Heart right ventricle (tissue), 16 donors: Measurements from ENCODE around the gene RFTN2. TPM values are rescaled to one million over a fixed set of nuclear protein-coding genes. Genes with fewer than 3 reads are reported as not detected.

Experiments
- ATAC-seq, 8 donors: fragments of 200-7000 bp; cut with Tn5 transposase; one replicate each; pipeline ENCODE4 v1.9.1; 2020; ENCODE audit warnings: mild to moderate bottlenecking in 8 of 8, moderate library complexity in 8 of 8, moderate number of reproducible peaks in 1 of 8
- DNase-seq, 2 donors: peaks; one replicate each; pipeline ENCODE4 v3.0.0-alpha.2; 2020
- H3K27ac ChIP-seq, 10 donors: fragments of 200-600 bp; sonication (generic) in 2 of 10; one replicate each; pipeline versions ENCODE4 v1.5.0 to v1.8.0; 2020 to 2022; ENCODE audit warnings: mild to moderate bottlenecking in 3 of 10
- H3K27me3 ChIP-seq, 7 donors: fragments of 200-600 bp; one replicate each; pipeline ENCODE4 v1.8.0; 2021 to 2022; ENCODE audit warnings: mild to moderate bottlenecking in 2 of 7
- H3K36me3 ChIP-seq, 9 donors: fragments of 200-600 bp; sonication (generic) in 1 of 9; one replicate each; pipeline versions ENCODE4 v1.5.0 to v1.8.0; 2020 to 2022; ENCODE audit warnings: mild to moderate bottlenecking in 2 of 9
- H3K4me1 ChIP-seq, 9 donors: fragments of 200-600 bp; sonication (generic) in 1 of 9; one replicate each; pipeline versions ENCODE4 v1.5.0 to v1.8.0; 2020 to 2022; ENCODE audit warnings: mild to moderate bottlenecking in 4 of 9
- H3K4me3 ChIP-seq, 10 donors: fragments of 200-600 bp; sonication (generic) in 2 of 10; one replicate each; pipeline versions ENCODE4 v1.5.0 to v1.8.0; 2020 to 2022; ENCODE audit warnings: mild to moderate bottlenecking in 7 of 10, moderate library complexity in 2 of 10
- H3K9me3 ChIP-seq, 11 donors: fragments of 200-600 bp in 10 of 11; sonication (generic) in 2 of 11; one replicate each; pipeline versions ENCODE4 v1.5.0 to v1.8.0; 2013 to 2022; ENCODE audit warnings: mild to moderate bottlenecking in 2 of 11, control low read depth in 1 of 11, moderate library complexity in 1 of 11
- CTCF ChIP-seq, 9 donors: fragments of 200-600 bp; sonication (generic) in 2 of 9; IDR thresholded peaks; one replicate each; pipeline versions ENCODE4 v1.5.0 to v1.8.0; 2021 to 2022; ENCODE audit warnings: antibody characterized with exemption in 9 of 9, mild to moderate bottlenecking in 5 of 9, moderate library complexity in 1 of 9
- WGBS, 2 donors: extraction: QIAGEN DNeasy Blood & Tissue Kit; methylation state at CpG; one replicate each; pipeline ENCODE4 v1.1.7; 2013; ENCODE audit warnings: inconsistent platforms in 1 of 2; 5-methylcytosine and 5-hydroxymethylcytosine counted together
- intact Hi-C, 10 donors: fragments of 100-400 bp; cut with DNase I; formaldehyde crosslinking; loops; one replicate each; pipeline versions ENCODE4 v1.11.1 to v1.14.2; 2022
- polyA plus RNA-seq, 2 donors: library from polyadenylated mRNA; stranded (reverse); fragments of 200-250 nt; gene quantifications; one replicate each; pipeline ENCODE4 v1.2.3, GENCODE V29; 2013
- total RNA-seq, 10 donors: library from RNA; stranded (reverse); fragmentation: NEBNext Ultra II Directional in 3 of 10; extraction: Animal tissue kit (Norgen Biotek cat#: 25700) in 3 of 10; gene quantifications; one replicate each; pipeline versions ENCODE4 v1.2.1 to v1.2.4, GENCODE V29; 2021 to 2023
- donor health status: Arrhythmogenic right ventricular cardiomyopathy.
- donor health status: ischemic (EF 13 %, LVEDD 7.1; RV severe dilation, severe dysfunction).
- donor health status: healthy with polysubstance abuse.
- donor health status: DM: no; HTN: yes; CAD: no.
- donor health status: DM: no; HTN: no; CAD: no.
- donor health status: ischemic (EF 25% LVEDD 6.9; RV normal size, moderate dysfunction).
- donor health status: ischemic (EF 25% LVEDD 5.7; RV mildly dilated, moderate dysfunction).
- donor health status: healthy.
- donor health status: DM: yes; HTN: yes; CAD: no.
- donor health status: Ischemic cardiomyopathy.
- donor health status: ischemic (EF 35%, LVEDD 5.7; RV mildly dilated, moderate dysfunction).
- donor health status: nonischemic (EF 11% LVEDD 7.7; RV severe dilation, severe dysfunction).
- donor health status: DM: yes; HTN: yes; CAD: no.
- donor health status: PGD.
- donor health status: ischemic (EF 29% LVEDD 5.4; RV normal size, mild dysfunction).
- donor health status: nonischemic (EF 23%, LVEDD 6.1; RV moderate dilation, normal function).

RFTN2 gene
- total and polyA plus RNA-seq, 12 donors: 1.2 to 8.4 (median 3.5) TPM

GRCh38 chr2:197547163-197547900 is 128.1 kb downstream of the RFTN2 start:
- Histone ChIP-seq H3K27me3 (no peaks in the 10 kb centered on the region), H3K4me1 (peaks cover 0 to 9% (median 0%) of the 10 kb centered on the region in 9 donors), H3K36me3 (peaks cover 0 to 93% (median 29%) of the 10 kb centered on the region in 9 donors), H3K9me3 (no peaks in the 10 kb centered on the region), H3K4me3 (no peak overlapping the region), H3K27ac (peak overlapping the region in 2 of 10 donors; percentile 5 to 51)
- TF ChIP-seq CTCF (IDR thresholded peaks at IDR 0.05): no peak
- DNase-seq: no peak
- peak in 1 of 8 donors; percentile 25 for ATAC-seq
- 87 to 88% methylated on average over 5 of the region's 5 CpGs for WGBS, 2 donors
- intact Hi-C loops: no loop called here

- ATAC-seq (no peak), DNase-seq (no peak)
- intact Hi-C loops: no loop called here
- WGBS, 2 donors: 95% methylated on average over 3 of the region's 3 CpGs
- no peaks in the 10 kb centered on the region for H3K27me3 ChIP-seq
- no peak for TF ChIP-seq CTCF (IDR thresholded peaks at IDR 0.05)
- H3K27ac ChIP-seq: no peak overlapping the region
- H3K9me3 ChIP-seq: no peaks in the 10 kb centered on the region
- no peak overlapping the region for H3K4me3 ChIP-seq
- H3K4me1 ChIP-seq: peaks cover 0 to 18% (median 7%) of the 10 kb centered on the region in 9 donors
- H3K36me3 ChIP-seq: peaks cover 0 to 92% (median 37%) of the 10 kb centered on the region in 9 donors
Observed at GRCh38 chr2:197543206-197543605, 132.2 kb downstream of the RFTN2 start.

- ATAC-seq (no peak), DNase-seq (no peak)
- TF ChIP-seq CTCF (IDR thresholded peaks at IDR 0.05): no peak
- intact Hi-C loops: no loop called here
- WGBS, 2 donors: 76 to 89% methylated on average over 1 of the region's 1 CpG
- no peak overlapping the region for H3K27ac ChIP-seq
- H3K9me3 ChIP-seq: no peaks in the 10 kb centered on the region
- H3K4me3 ChIP-seq: no peak overlapping the region
- peaks cover 0 to 98% (median 43%) of the 10 kb centered on the region in 9 donors for H3K36me3 ChIP-seq
- peaks cover 0 to 15% (median 8%) of the 10 kb centered on the region in 9 donors for H3K4me1 ChIP-seq
- no peaks in the 10 kb centered on the region for H3K27me3 ChIP-seq
Observed at GRCh38 chr2:197539734-197540133, 135.7 kb downstream of the RFTN2 start.

GRCh38 chr2:197538412-197538811 is 137.0 kb downstream of the RFTN2 start:
- no peak overlapping the region for H3K4me3 ChIP-seq
- no peaks in the 10 kb centered on the region for H3K27me3 ChIP-seq
- ATAC-seq (peak in 2 of 8 donors; percentile 27), DNase-seq (no peak)
- WGBS, 2 donors: 9 to 18% methylated on average over 2 of the region's 2 CpGs
- H3K27ac ChIP-seq: peak overlapping the region in 2 of 10 donors; percentile 18 to 34
- no peak for TF ChIP-seq CTCF (IDR thresholded peaks at IDR 0.05)
- H3K9me3 ChIP-seq: no peaks in the 10 kb centered on the region
- peaks cover 0 to 86% (median 34%) of the 10 kb centered on the region in 9 donors for H3K36me3 ChIP-seq
- intact Hi-C loops: no loop called here
- peaks cover 0 to 25% (median 11%) of the 10 kb centered on the region in 9 donors for H3K4me1 ChIP-seq

Other genes starting within 250 kb of the RFTN2 start
- 100 to 1,000 TPM; 132 to 162 (median 151) TPM for gene SF3B1, start 240.6 kb downstream of the RFTN2 start, total RNA-seq
- 100 to 1,000 TPM; 103 to 206 TPM for gene SF3B1, start 240.6 kb downstream of the RFTN2 start, polyA plus RNA-seq
- 10 to 100 TPM; 25.5 to 44.1 (median 33.0) TPM for gene COQ10B, start 222.0 kb downstream of the RFTN2 start, total RNA-seq
- 10 to 100 TPM; 19.8 to 29.0 TPM for gene COQ10B, start 222.0 kb downstream of the RFTN2 start, polyA plus RNA-seq
- 100 to 1,000 TPM; 104 to 175 (median 135) TPM for gene HSPD1, start 175.7 kb downstream of the RFTN2 start, total RNA-seq
- 100 to 1,000 TPM in 1 of 2 donors, 10 to 100 TPM in 1; 83.5 to 176 TPM for gene HSPD1, start 175.7 kb downstream of the RFTN2 start, polyA plus RNA-seq
- gene HSPE1, start 175.2 kb downstream of the RFTN2 start, total RNA-seq: 100 to 1,000 TPM in 6 of 10 donors, 10 to 100 TPM in 4; 73.7 to 157 (median 103) TPM
- 100 to 1,000 TPM; 202 to 217 TPM for gene HSPE1, start 175.2 kb downstream of the RFTN2 start, polyA plus RNA-seq
- gene MOB4, start 159.5 kb downstream of the RFTN2 start, total RNA-seq: 10 to 100 TPM; 20.9 to 43.2 (median 30.5) TPM
- gene MOB4, start 159.5 kb downstream of the RFTN2 start, polyA plus RNA-seq: 10 to 100 TPM; 17.2 to 31.9 TPM
- gene MARS2, start 29.8 kb upstream of the RFTN2 start, total RNA-seq: 10 to 100 TPM in 1 of 10 donors, 1 to 10 TPM in 9; 5.0 to 11.5 (median 7.7) TPM
- 1 to 10 TPM; 1.2 to 5.0 TPM for gene MARS2, start 29.8 kb upstream of the RFTN2 start, polyA plus RNA-seq
- gene BOLL, start 109.7 kb upstream of the RFTN2 start, total RNA-seq: under 1 TPM in 2 of 10 donors, not detected in 8; 0.12 to 0.18 TPM
- gene BOLL, start 109.7 kb upstream of the RFTN2 start, polyA plus RNA-seq: not detected
- gene PLCL1, start 129.0 kb upstream of the RFTN2 start, total RNA-seq: 100 to 1,000 TPM in 6 of 10 donors, 10 to 100 TPM in 4; 76.8 to 131 (median 108) TPM
- gene PLCL1, start 129.0 kb upstream of the RFTN2 start, polyA plus RNA-seq: 10 to 100 TPM; 17.3 to 19.1 TPM